SJSA1 (cell line): ENCODE measurements around the gene SLC25A48. TPM values are rescaled to one million over a fixed set of nuclear protein-coding genes. Genes with fewer than 3 reads are reported as not detected.

ENCODE experiments used
- DNase-seq, 2 experiments: peaks; one replicate each; pipeline ENCODE4 v3.0.0-alpha.2; 2015 to 2020; ENCODE audit warnings: low spot score in 2 of 2, low read depth in 1 of 2
- H3K27ac ChIP-seq: fragments of 250-450 bp; sonication (Bioruptor Pico); 2 replicates; pipeline ENCODE4 v1.5.1; 2020; ENCODE audit warnings: mild to moderate bottlenecking, moderate library complexity
- H3K27me3 ChIP-seq: fragments of 250-450 bp; sonication (Bioruptor Pico); replicated peaks from 2 replicates; pipeline ENCODE4 v1.5.1; 2020; ENCODE audit warnings: mild to moderate bottlenecking, moderate library complexity
- H3K36me3 ChIP-seq: fragments of 250-450 bp; sonication (Bioruptor Pico); 2 replicates; pipeline ENCODE4 v1.5.1; 2020; ENCODE audit warnings: mild to moderate bottlenecking
- H3K4me1 ChIP-seq: fragments of 250-450 bp; sonication (Bioruptor Pico); replicated peaks from 2 replicates; pipeline ENCODE4 v1.6.1; 2021; ENCODE audit warnings: mild to moderate bottlenecking
- H3K4me3 ChIP-seq: fragments of 250-450 bp; sonication (Bioruptor Pico); 2 replicates; pipeline ENCODE4 v1.5.1; 2020; ENCODE audit warnings: mild to moderate bottlenecking
- H3K9me3 ChIP-seq: fragments of 250-450 bp; sonication (Bioruptor Pico); replicated peaks from 2 replicates; pipeline ENCODE4 v1.5.1; 2020; ENCODE audit warnings: mild to moderate bottlenecking
- total RNA-seq: library from RNA; depleted of rRNA; stranded (reverse); fragments of >200 nt; shearing (Covaris generic); gene quantifications from 2 replicates; pipeline ENCODE4 v1.2.3, GENCODE V29; 2014; rRNA removed

The SLC25A48 gene
- total RNA-seq = not detected in 2 replicates

DNA sequence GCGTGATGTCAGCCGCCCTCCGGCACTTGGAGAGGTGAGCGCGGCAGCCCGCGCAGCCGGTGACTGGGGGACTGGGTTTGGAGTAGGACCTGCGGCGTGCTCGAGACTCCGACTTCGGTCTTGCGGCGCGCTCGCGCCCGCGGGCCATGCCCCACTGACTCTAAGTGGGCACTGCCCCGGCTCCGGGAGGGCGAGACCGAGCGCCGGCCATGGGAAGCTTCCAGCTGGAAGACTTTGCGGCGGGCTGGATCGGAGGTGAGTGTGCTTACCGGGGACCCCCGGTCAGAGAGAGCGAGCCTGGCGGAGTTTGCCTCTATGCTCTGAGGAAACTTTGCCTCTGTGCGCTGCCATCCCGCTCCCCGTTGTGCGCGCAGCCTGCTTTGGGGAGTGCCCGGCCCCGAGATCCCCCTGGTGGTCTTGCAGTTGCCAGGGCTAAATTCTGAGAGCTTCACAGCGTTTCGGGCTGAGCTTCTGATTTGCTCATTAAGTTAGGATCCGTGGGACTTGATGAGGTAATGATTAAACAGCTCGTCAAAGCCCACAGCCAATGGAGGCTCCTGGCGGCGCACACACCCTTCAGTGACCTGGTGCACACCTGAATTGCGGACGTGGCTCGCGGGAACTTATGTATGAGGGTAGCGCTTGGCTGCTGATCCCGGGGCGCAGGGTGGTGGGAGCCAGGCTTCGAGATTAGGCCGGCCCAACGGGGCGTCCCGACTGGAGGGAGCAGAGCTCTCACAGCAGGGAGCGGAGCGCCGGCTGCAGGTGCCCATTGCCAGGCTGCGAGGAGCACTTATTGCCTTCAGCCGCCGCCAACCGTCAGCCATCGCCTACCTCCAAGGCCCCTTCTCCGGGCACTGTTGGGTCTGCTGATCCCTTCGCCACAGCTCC lies at the start of gene SLC25A48:
SLC25A48 (plus strand) TSS at position 25 of the 891 bp plus-strand sequence; CDS start at position 210, 185 bp downstream.
- peak; percentile 43 to 77 for DNase-seq
- Histone ChIP-seq H3K4me3 (0 out of 2 replicates have a peak within 1 kb of the TSS, but pooled peaks have one; percentile 8), H3K36me3 (no peaks in the 10 kb centered on the region), H3K9me3 (no peaks in the 10 kb centered on the region; the same call in 1 of the 2 replicates), H3K27ac (no peak within 1 kb of the TSS), H3K4me1 (peaks cover 9% of the 10 kb centered on the region), H3K27me3 (peaks cover 34% of the 10 kb centered on the region)

GRCh38 chr5:135800656-135801055 lies 33.8 kb upstream of the SLC25A48 start:
- Histone ChIP-seq H3K27ac (no peak overlapping the region), H3K36me3 (no peaks in the 10 kb centered on the region), H3K4me3 (no peak overlapping the region), H3K4me1 (no peaks in the 10 kb centered on the region), H3K27me3 (peaks cover 31% of the 10 kb centered on the region), H3K9me3 (no peaks in the 10 kb centered on the region)
- DNase-seq = no peak

DNA sequence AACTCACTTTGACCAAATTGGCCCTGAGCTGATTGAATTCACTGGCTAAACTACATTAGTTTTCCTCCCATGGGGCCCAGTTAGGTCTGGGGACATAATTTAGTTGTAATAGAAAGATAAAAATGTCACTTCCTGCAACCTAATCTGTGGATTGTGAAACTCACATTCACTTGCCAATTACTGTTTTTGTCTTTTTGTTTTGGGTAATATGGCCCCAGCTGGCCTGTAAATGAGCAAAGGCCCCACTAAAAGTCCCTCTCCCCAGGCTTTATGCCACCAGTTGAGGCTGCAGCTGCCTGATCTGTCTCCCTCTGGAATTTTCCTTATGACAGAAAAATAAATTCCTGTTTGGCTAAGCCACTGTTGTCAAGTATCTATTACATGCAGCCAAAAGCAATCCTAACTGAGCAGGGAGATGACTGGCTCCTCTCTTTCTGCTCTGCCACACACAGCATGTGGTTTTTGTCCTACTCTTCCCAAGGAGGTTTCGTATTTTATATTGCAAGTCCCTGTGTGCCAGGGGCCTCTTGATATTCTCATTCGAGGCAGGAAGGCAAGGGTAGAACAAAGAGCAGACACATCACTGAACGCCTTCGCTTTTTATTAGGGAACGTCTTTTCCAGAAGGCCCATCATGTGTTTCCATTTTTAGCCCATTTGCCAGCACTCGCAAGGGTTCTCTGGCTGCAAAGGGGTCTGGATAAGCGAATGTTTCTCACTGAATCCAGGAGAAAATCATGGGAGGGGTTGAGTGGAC lies 24.1 kb upstream of the SLC25A48 start:
- no peaks in the 10 kb centered on the region for H3K27me3 ChIP-seq
- H3K4me3 ChIP-seq = no peak overlapping the region
- no peaks in the 10 kb centered on the region for H3K9me3 ChIP-seq
- no peaks in the 10 kb centered on the region for H3K4me1 ChIP-seq
- DNase-seq = no peak
- no peak overlapping the region for H3K27ac ChIP-seq
- H3K36me3 ChIP-seq = no peaks in the 10 kb centered on the region

- Histone ChIP-seq H3K4me3 (no peak overlapping the region), H3K4me1 (no peaks in the 10 kb centered on the region), H3K9me3 (no peaks in the 10 kb centered on the region), H3K27me3 (no peaks in the 10 kb centered on the region), H3K27ac (no peak overlapping the region), H3K36me3 (no peaks in the 10 kb centered on the region)
- no peak for DNase-seq
These were observed 23.5 kb upstream of the SLC25A48 start for GRCh38 chr5:135811007-135811406.

GRCh38 chr5:135813758-135814157 lies 20.7 kb upstream of the SLC25A48 start:
- Histone ChIP-seq H3K4me3 (no peak overlapping the region), H3K4me1 (no peaks in the 10 kb centered on the region), H3K9me3 (no peaks in the 10 kb centered on the region), H3K27ac (no peak overlapping the region), H3K36me3 (no peaks in the 10 kb centered on the region), H3K27me3 (0 out of 2 replicates have a peak, but pooled peaks cover 3% of the 10 kb centered on the region)
- no peak for DNase-seq

DNA sequence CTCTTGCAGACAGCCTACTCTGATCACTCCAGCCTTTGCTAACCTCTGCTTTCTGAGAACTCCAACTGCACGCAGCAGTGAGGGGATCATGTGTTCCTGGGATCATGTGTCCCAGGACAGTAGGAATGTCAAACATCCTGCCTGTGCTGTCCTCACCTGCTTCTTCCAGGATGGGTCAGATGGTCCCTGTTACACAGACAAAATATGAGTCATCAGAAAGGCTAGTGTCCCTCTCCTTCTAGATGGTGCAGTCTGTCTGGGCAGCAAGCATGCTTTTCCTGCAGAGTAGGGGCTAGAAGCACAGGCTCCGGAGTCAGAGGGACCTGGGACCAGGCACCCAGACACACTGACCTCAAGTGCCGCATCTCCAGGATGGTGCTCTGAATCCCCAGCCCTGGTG lies 20.1 kb upstream of the SLC25A48 start:
- DNase-seq = no peak
- H3K4me1 ChIP-seq = no peaks in the 10 kb centered on the region
- H3K36me3 ChIP-seq = no peaks in the 10 kb centered on the region
- no peak overlapping the region for H3K4me3 ChIP-seq
- H3K27ac ChIP-seq = no peak overlapping the region
- 0 out of 2 replicates have a peak, but pooled peaks cover 3% of the 10 kb centered on the region for H3K27me3 ChIP-seq
- no peaks in the 10 kb centered on the region for H3K9me3 ChIP-seq

GRCh38 chr5:135814812-135815211 lies 19.7 kb upstream of the SLC25A48 start:
- no peak overlapping the region for H3K27ac ChIP-seq
- no peaks in the 10 kb centered on the region for H3K36me3 ChIP-seq
- DNase-seq = no peak
- H3K4me3 ChIP-seq = no peak overlapping the region
- no peaks in the 10 kb centered on the region for H3K4me1 ChIP-seq
- 0 out of 2 replicates have a peak, but pooled peaks cover 3% of the 10 kb centered on the region for H3K27me3 ChIP-seq
- H3K9me3 ChIP-seq = no peaks in the 10 kb centered on the region

DNA sequence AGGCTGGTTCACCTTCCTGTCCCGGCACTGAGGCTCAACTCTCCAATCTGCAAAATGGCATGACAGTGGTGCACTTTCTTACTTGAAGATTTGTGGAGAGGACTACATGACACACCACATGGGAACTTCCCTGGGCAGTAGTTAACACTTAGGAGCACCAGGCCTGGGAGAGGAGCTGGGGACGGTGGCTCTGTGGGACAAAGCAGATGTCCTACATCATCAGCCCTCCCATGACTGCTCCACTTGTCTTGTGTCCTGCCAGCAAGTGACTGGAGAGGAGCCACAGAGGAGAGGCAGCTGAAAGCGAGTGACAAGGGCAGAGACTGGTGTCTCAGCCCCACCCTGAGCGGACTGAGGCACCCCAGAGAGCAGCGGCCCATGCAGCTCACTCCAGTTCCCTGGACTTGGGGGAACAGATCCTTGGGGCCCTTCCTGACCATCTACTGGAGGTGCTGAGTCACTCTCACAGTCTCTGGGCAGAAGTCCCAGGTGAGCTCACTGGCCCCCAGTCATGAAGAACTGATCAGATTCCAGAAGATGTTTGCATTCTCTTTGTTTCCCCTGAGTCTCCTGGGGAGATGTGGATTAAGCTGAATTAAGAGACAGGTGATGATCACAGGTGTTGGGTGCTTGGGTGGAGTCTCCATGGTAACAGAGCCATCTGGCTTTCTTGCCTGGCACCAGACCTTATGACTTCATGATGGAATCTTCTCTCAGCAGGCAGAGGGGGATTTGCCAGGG lies 13.2 kb upstream of the SLC25A48 start:
- no peaks in the 10 kb centered on the region for H3K9me3 ChIP-seq
- peaks cover 3% of the 10 kb centered on the region; the same call in 1 of the 2 replicates for H3K27me3 ChIP-seq
- no peaks in the 10 kb centered on the region for H3K36me3 ChIP-seq
- H3K4me1 ChIP-seq = no peaks in the 10 kb centered on the region
- no peak overlapping the region for H3K27ac ChIP-seq
- no peak for DNase-seq
- no peak overlapping the region for H3K4me3 ChIP-seq

DNA sequence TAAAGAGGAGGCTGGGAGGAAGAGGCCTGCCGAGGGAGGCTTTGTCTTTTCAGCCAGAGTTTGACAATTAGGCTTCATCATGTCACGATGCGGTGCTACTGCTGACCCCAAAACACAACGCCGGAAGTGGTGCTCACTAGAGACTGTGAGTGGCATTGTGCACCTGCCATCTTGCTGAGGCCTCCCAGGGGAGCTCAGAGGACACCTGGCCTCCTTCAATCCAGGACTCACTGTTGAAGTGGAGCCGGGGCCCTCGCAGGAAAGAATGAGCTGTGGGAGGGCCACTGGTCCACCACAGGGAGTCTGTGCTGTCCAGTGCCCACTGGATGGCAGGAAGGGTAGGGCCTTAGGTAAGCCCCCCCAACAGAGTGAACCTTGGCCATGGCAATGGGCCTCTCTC lies 12.7 kb upstream of the SLC25A48 start:
- H3K9me3 ChIP-seq = no peaks in the 10 kb centered on the region
- H3K27me3 ChIP-seq = peaks cover 3% of the 10 kb centered on the region; the same call in 1 of the 2 replicates
- no peak overlapping the region for H3K4me3 ChIP-seq
- no peak for DNase-seq
- H3K36me3 ChIP-seq = no peaks in the 10 kb centered on the region
- H3K4me1 ChIP-seq = no peaks in the 10 kb centered on the region
- no peak overlapping the region for H3K27ac ChIP-seq

GRCh38 chr5:135822286-135822685 lies 12.2 kb upstream of the SLC25A48 start:
- H3K4me1 ChIP-seq = no peaks in the 10 kb centered on the region
- H3K36me3 ChIP-seq = no peaks in the 10 kb centered on the region
- peaks cover 3% of the 10 kb centered on the region; the same call in 1 of the 2 replicates for H3K27me3 ChIP-seq
- H3K9me3 ChIP-seq = no peaks in the 10 kb centered on the region
- H3K27ac ChIP-seq = no peak overlapping the region
- DNase-seq = no peak
- H3K4me3 ChIP-seq = no peak overlapping the region

- peaks cover 3% of the 10 kb centered on the region; the same call in 1 of the 2 replicates for H3K27me3 ChIP-seq
- H3K27ac ChIP-seq = no peak overlapping the region
- no peak for DNase-seq
- H3K4me1 ChIP-seq = no peaks in the 10 kb centered on the region
- H3K9me3 ChIP-seq = no peaks in the 10 kb centered on the region
- no peak overlapping the region for H3K4me3 ChIP-seq
- no peaks in the 10 kb centered on the region for H3K36me3 ChIP-seq
These were observed 11.5 kb upstream of the SLC25A48 start for GRCh38 chr5:135822959-135823358.

DNA sequence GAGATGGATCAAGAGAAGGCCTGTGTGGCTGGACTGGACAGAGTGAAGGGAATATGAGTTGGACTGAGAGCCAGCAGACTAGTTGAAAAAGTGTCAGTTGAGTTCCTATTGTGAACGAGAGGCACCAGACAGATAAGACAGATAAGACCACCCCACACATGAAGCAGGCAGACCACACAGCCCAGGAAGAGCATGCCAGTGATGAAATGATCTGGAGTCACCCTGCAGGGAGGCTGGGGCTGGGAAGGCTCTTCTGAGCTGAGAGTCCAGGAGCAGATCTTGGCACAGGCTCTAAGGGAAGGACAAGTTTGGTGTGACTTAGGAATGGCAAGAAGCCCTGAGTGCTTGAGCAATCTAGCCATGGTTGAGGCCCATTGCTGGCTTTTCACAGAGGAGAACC lies 10.6 kb upstream of the SLC25A48 start:
- no peaks in the 10 kb centered on the region for H3K4me1 ChIP-seq
- H3K27ac ChIP-seq = no peak overlapping the region
- DNase-seq = no peak
- H3K27me3 ChIP-seq = no peaks in the 10 kb centered on the region; the same call in 1 of the 2 replicates
- H3K4me3 ChIP-seq = no peak overlapping the region
- H3K36me3 ChIP-seq = no peaks in the 10 kb centered on the region
- no peaks in the 10 kb centered on the region for H3K9me3 ChIP-seq

DNA sequence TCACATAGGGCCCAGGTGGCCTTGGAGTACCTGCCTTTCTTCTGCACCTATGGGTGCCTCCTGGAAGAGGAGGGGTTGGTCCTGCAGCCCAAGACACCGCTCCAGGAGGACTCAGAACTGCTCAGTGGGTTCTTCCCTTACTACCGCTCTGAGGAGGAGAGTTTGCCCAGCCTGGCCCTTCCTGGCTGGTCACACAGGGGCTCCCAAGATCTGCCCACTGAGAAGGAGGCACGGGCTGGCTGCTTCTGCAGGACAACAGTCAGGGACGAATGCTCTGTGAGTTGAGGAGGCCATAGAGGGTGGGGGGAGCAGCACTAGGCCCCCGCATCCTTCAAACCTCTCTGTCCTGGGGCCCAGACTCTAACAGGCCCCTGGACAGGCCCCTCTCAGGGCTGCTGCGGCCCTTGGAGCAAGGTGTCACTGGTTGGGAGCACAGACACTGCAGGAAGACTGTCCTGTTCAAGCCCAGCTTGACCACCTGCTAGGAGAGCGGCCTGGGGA lies 9.9 kb upstream of the SLC25A48 start:
- Histone ChIP-seq H3K4me3 (no peak overlapping the region), H3K27me3 (no peaks in the 10 kb centered on the region; the same call in 1 of the 2 replicates), H3K4me1 (no peaks in the 10 kb centered on the region), H3K27ac (no peak overlapping the region), H3K9me3 (no peaks in the 10 kb centered on the region), H3K36me3 (no peaks in the 10 kb centered on the region)
- DNase-seq = no peak
